Uterus (tissue), 4 donors: Measurements from ENCODE around the gene TMEM121. TPM values are rescaled to one million over a fixed set of nuclear protein-coding genes. Genes with fewer than 3 reads are reported as not detected.

Experiments
- DNase-seq, 2 donors: peaks; one replicate each; pipeline ENCODE4 v3.0.0-alpha.2; 2019 to 2020
- H3K27ac ChIP-seq, 2 donors: fragments of 200-600 bp; sonication (generic); 1 replicate in 1 of 2; 2 replicates in 1 of 2; pipeline ENCODE4 v1.5.1; 2016 to 2018
- H3K27me3 ChIP-seq, 2 donors: fragments of 200-600 bp; sonication (generic); one replicate each; pipeline ENCODE4 v1.5.1; 2018 to 2019; ENCODE audit warnings: control low read depth in 1 of 2
- H3K36me3 ChIP-seq, 2 donors: fragments of 200-600 bp; sonication (generic); one replicate each; pipeline ENCODE4 v1.5.1; 2019; ENCODE audit warnings: control low read depth in 1 of 2
- H3K4me1 ChIP-seq, 2 donors: fragments of 200-600 bp; sonication (generic); one replicate each; pipeline ENCODE4 v1.5.1; 2018 to 2019; ENCODE audit warnings: control low read depth in 1 of 2
- H3K4me3 ChIP-seq, 2 donors: fragments of 200-600 bp; sonication (generic); 1 replicate in 1 of 2; 2 replicates in 1 of 2; pipeline ENCODE4 v1.5.1; 2018 to 2019; ENCODE audit warnings: mild to moderate bottlenecking in 1 of 2
- H3K9me3 ChIP-seq, 2 donors: fragments of 200-600 bp; sonication (generic); one replicate each; pipeline ENCODE4 v1.5.1; 2019; ENCODE audit warnings: control low read depth in 1 of 2
- CTCF ChIP-seq, 4 experiments: fragments of 200-600 bp in 2 of 4; fragments of 450-650 bp in 2 of 4; sonication (generic) in 2 of 4; IDR thresholded peaks; one replicate each; pipeline ENCODE4 v1.5.1; 2016 to 2019; ENCODE audit warnings: antibody characterized with exemption in 4 of 4, mild to moderate bottlenecking in 2 of 4, moderate library complexity in 1 of 4
- POLR2A ChIP-seq, 2 donors: fragments of 450-650 bp; IDR thresholded peaks; one replicate each; pipeline ENCODE4 v1.6.1; 2016; ENCODE audit warnings: antibody characterized with exemption in 2 of 2, mild to moderate bottlenecking in 1 of 2, moderate library complexity in 1 of 2
- intact Hi-C: fragments of 100-400 bp; cut with DNase I; formaldehyde crosslinking; loops from one replicate; pipeline ENCODE4 v1.15.1; 2023; ENCODE audit warnings: low total_unique reads
- total RNA-seq, 4 donors: library from RNA; depleted of rRNA in 3 of 4; stranded (reverse); fragments of >200 nt in 3 of 4; gene quantifications; one replicate each; pipeline versions ENCODE4 v1.1.0 to v1.2.4, GENCODE V29; 2014 to 2023
- donor health status: DM: yes; HTN: yes; CAD: no.

The TMEM121 gene
- total RNA-seq, 4 donors from 2014 or later: 2.0 to 42.1 (median 7.7) TPM

GRCh38 chr14:105501504-105502291, 24.7 kb upstream of the TMEM121 start:
- no peaks in the 10 kb centered on the region for H3K4me1 ChIP-seq
- TF ChIP-seq CTCF (IDR thresholded peaks at IDR 0.05) (no peak), POLR2A (IDR thresholded peaks at IDR 0.05) (no peak)
- no peak overlapping the region for H3K4me3 ChIP-seq
- H3K36me3 ChIP-seq: no peaks in the 10 kb centered on the region
- intact Hi-C loops: no loop called here
- no peaks in the 10 kb centered on the region for H3K9me3 ChIP-seq
- no peak for DNase-seq
- no peak overlapping the region for H3K27ac ChIP-seq
- no peaks in the 10 kb centered on the region for H3K27me3 ChIP-seq

- H3K27ac ChIP-seq: no peak overlapping the region
- no peaks in the 10 kb centered on the region for H3K9me3 ChIP-seq
- H3K36me3 ChIP-seq: no peaks in the 10 kb centered on the region
- intact Hi-C loops: no loop called here
- H3K27me3 ChIP-seq: no peaks in the 10 kb centered on the region
- DNase-seq: no peak
- no peaks in the 10 kb centered on the region for H3K4me1 ChIP-seq
- no peak for TF ChIP-seq POLR2A (IDR thresholded peaks at IDR 0.05)
- TF ChIP-seq CTCF (IDR thresholded peaks at IDR 0.05): no peak
- H3K4me3 ChIP-seq: no peak overlapping the region
These were observed 23.7 kb upstream of the TMEM121 start for GRCh38 chr14:105502446-105503295.

- H3K27ac ChIP-seq: no peak overlapping the region
- intact Hi-C loops: no loop called here
- no peak overlapping the region for H3K4me3 ChIP-seq
- no peaks in the 10 kb centered on the region for H3K4me1 ChIP-seq
- no peaks in the 10 kb centered on the region for H3K9me3 ChIP-seq
- TF ChIP-seq CTCF (IDR thresholded peaks at IDR 0.05): no peak
- TF ChIP-seq POLR2A (IDR thresholded peaks at IDR 0.05): no peak
- no peaks in the 10 kb centered on the region for H3K36me3 ChIP-seq
- H3K27me3 ChIP-seq: no peaks in the 10 kb centered on the region
- DNase-seq: no peak
These were observed 23.1 kb upstream of the TMEM121 start for GRCh38 chr14:105503296-105503640.

- no peaks in the 10 kb centered on the region for H3K36me3 ChIP-seq
- intact Hi-C loops: no loop called here
- no peaks in the 10 kb centered on the region for H3K4me1 ChIP-seq
- H3K9me3 ChIP-seq: no peaks in the 10 kb centered on the region
- H3K27ac ChIP-seq: no peak overlapping the region
- no peak for TF ChIP-seq POLR2A (IDR thresholded peaks at IDR 0.05)
- TF ChIP-seq CTCF (IDR thresholded peaks at IDR 0.05): no peak
- H3K27me3 ChIP-seq: no peaks in the 10 kb centered on the region
- no peak overlapping the region for H3K4me3 ChIP-seq
- DNase-seq: no peak
These were observed 22.3 kb upstream of the TMEM121 start for GRCh38 chr14:105503935-105504692.
